Cardiac fibroblast (primary cell): ENCODE measurements around the gene TAF8.
A peak's percentile ranks its signal among the peaks of the same experiment; 100 is the strongest.

Experiments
- DNase-seq, 2 donors: peaks; one replicate each; pipeline versions ENCODE4 v3.0.0 to v3.0.0-alpha.2; 2010; ENCODE audit warnings: low read depth in 2 of 2
- H3K4me3 ChIP-seq, 2 donors: replicated peaks in 1 of 2; 1 replicate in 1 of 2; 2 replicates in 1 of 2; pipeline ENCODE4 v1.5.1; 2011; ENCODE audit warnings: low read depth in 2 of 2, low read length in 2 of 2, mild to moderate bottlenecking in 2 of 2, moderate library complexity in 1 of 2
- CTCF ChIP-seq: IDR thresholded peaks from one replicate; pipeline ENCODE4 v1.5.1; 2011; ENCODE audit warnings: low read depth, mild to moderate bottlenecking, low read length, inconsistent platforms

Gene TAF8

GRCh38 chr6:42078386-42078785 lies 28.1 kb downstream of the TAF8 start:
- DNase-seq, result no peak
- TF ChIP-seq CTCF, result no peak
- H3K4me3 ChIP-seq, result no peak overlapping the region

DNA sequence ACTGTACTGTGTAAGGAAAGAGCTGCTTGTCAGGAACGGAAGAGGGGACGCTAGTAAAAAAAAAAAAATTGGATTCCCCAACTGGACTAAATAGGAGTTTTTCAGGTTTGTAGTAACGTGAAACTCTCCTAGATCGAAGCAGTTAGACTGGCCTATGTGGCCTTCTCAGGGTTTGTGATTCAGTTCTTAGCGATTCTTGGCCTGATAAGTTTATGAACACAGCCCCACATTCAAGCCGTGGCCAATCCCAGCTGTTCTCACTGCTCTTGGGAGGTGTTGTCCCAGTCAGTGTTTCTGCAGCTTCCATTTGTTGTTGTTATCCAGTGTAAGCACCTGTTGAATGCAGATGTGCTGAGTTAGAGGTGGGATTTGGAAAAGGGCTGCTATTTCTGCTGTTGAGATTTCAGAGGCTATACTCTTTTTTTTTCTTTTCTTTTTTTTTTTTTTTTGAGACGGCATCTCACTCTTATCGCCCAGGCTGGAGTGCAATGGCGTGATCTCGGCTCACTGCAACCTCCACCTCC lies 29.7 kb downstream of the TAF8 start:
- TF ChIP-seq CTCF, result no peak
- no peak for DNase-seq
- H3K4me3 ChIP-seq, result no peak overlapping the region

DNA sequence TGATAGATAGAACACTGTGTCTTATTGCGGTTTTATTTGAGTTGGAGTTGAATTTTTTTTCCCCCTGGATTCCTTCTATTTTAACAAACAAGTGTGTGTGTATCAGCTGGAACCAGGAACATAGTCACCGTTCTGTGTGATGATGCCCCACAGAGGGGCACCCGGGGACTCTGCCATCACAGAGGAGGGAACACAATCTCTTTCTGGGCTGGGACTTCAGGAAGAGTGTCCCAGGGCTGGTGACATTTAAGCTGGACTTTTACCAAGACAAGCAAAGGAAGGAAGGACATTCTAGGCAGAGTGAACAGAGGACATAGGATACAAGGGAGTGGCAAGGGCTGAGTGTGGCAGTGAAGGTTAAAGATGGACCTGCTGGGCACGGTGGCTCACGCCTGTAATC lies 33.2 kb downstream of the TAF8 start:
- H3K4me3 ChIP-seq, result no peak overlapping the region
- no peak for TF ChIP-seq CTCF
- no peak for DNase-seq

DNA sequence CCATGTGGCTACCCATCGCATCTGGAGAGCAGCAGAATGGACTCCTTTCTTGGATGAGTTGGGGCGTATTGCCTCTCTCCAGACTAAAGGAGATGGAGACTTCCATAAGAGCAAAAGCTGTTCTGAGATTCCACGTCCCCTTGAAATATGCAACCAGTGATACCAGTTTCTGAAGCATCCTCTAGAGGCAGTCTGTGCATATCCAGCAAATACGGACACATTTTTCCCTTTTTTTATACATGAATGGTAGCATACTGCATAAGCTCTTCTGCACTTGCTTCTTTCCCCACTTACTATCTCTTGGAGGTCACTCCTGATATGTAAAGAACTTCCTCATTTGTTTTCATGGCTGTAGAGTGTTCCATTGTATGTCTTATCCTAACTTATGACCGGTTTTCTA lies 34.6 kb downstream of the TAF8 start:
- TF ChIP-seq CTCF, result peak; percentile 22
- no peak overlapping the region for H3K4me3 ChIP-seq
- DNase-seq, result peak in 1 of 2 donors; percentile 24

DNA sequence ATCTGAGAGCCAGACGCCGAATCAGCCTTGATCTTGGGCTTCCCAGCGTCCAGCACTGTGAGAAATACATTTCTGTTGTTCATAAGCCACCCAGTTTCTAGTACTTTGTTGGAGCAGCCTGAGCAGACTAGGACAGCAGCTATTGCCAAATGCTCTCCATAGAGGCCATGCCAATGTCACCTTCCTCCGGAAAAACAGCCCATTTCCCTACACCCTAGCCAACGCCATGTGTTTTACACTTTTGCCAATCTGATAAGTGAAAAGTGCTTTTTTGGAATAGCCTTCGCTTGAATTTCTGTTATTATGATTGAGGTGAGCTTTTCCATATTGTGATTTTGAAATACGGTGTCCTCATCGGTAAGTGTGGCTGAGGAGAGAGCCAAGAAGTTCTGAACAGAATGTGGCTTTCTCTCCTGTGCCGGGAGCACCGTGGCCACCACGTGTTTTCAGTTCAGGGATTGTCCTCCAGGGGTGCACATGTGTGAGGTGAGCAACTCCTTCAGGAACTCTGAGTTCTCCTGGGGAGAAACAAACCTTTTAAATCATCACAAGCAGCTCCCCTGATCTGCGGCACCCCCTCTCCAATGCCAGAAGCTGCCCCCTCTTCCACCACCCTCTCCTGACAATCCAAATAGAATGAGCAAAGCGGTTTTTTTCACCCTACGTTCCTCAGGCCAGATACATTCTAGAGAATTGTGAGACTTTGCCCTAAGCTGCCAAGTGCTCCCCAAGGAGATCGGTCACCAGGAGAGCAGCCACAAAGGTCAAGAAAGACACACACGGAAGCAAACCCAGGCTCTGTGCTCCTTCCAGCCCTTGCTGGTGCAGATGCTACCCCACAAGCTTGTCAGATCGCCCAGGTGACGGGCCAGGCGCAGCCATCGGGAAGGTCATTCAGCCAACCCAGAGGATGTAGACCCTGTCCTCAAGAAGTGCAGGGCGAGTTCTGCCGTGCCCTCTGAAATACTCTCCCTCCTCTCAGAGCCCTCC lies 36.0 kb downstream of the TAF8 start:
- H3K4me3 ChIP-seq, result no peak overlapping the region
- DNase-seq, result peak in 1 of 2 donors; percentile 11
- TF ChIP-seq CTCF, result peak; percentile 14

GRCh38 chr6:42088101-42088591 lies 37.8 kb downstream of the TAF8 start:
- peak; percentile 45 to 49 for DNase-seq
- TF ChIP-seq CTCF, result no peak

More at GRCh38 chr6:42088101-42088591, 37.8 kb downstream of the TAF8 start:
- no peak overlapping the region for H3K4me3 ChIP-seq
